GM21825 (cell line): Measurements from ENCODE around the gene DMBT1.

Source experiments
- ATAC-seq: cut with Tn5 transposase; IDR thresholded peaks from one replicate; pipeline ENCODE4 v1.9.1; 2021; ENCODE audit warnings: mild to moderate bottlenecking, moderate library complexity; ENCODE audit not compliant: unreplicated experiment

The DMBT1 gene

DNA sequence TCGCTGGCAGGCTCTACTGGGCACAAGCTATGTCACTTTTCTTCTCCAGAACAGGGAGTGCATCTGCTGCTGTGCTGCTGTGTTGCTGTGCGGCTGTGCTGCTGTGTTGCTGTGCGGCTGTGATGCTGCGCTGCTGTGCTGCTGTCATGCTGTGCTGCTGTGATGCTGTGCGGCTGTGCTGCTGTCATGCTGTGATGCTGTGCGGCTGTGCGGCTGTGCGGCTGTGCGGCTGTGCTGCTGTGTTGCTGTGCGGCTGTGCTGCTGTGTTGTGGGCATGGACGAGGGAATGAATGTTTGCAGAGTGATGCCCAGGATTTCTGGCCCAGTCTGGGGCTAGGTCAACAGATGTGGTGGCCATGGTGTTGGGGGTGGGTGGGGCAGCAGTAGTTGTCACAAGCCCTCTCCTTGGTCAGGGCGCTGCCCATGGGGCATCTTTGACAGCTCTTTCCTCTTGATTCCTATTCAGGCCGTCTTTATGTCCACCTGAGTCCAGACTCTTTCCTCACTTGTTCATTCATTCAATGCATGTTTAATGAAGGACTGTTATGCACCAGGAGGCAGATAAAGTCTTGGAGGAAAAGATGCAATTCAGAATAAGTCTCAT lies 83.5 kb downstream of the DMBT1 start:
- no peak for ATAC-seq

DNA sequence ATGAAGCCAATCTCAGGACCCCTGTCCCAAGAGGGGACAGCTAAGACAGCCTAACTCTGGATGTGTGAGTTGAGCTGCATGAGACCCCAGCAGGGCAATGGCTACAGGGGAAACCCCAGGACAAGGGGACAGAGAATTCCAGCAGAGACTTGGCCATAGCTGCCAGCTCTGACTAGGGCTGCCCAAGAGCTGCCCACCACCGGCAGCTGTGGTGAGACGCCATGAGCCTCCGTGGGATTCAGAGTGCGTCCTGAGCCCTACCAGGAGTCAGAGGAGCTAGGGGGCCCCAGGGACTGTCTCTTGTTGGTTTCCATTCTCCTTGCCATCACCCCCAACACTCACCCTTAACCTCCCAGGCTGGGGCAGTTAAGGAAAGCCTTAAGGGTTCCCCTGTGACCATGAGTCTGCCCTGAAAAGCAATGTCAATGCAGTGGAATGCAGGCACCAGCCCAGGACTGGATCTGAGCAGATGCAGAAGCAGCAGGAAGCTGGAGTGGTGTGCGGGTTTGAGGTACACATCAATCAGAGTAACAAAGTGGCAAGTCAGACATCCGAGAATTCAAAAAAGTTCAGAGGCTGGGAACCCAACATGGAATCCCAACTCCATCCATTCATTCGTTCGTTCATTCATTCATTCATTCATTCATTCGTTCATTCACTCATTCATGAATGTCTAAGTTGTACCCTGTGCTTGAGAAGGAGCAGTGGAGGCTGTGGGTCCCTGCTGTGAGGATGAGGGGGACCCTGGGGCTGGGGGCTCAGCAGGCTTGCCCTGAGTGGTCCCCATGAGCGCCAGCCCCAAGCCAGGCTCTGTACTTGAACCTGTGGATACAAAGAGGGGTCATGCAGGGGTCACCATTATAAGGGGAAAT lies 86.2 kb downstream of the DMBT1 start:
- no peak for ATAC-seq

DNA sequence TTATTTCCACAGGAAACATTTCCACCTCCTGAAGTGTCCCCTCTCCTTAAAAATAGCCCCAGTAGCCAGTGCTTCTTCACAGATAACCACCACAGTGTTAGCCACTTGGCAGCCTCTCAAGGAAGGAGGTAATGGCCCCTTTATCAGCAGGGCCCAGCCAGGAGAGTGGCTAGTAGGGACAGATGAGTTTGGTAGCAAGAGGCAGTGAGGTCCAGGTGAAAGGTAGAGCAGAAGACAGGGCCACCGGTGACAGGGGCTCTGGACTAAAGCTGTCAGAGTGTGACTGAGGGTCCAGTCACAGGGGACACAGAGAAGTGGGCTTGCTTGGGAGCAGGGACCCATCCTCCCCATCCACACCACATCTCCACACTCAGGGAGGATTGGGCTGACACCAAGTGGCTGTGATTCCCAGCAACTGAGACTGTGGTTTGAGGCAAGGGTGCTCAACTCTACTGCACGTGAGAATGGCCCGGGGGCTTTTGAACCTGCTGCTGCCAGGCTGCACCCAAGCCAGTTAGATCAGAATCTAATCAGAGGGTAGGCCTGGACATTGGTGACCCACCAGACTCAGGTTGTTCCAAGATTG lies 86.9 kb downstream of the DMBT1 start:
- ATAC-seq = no peak

DNA sequence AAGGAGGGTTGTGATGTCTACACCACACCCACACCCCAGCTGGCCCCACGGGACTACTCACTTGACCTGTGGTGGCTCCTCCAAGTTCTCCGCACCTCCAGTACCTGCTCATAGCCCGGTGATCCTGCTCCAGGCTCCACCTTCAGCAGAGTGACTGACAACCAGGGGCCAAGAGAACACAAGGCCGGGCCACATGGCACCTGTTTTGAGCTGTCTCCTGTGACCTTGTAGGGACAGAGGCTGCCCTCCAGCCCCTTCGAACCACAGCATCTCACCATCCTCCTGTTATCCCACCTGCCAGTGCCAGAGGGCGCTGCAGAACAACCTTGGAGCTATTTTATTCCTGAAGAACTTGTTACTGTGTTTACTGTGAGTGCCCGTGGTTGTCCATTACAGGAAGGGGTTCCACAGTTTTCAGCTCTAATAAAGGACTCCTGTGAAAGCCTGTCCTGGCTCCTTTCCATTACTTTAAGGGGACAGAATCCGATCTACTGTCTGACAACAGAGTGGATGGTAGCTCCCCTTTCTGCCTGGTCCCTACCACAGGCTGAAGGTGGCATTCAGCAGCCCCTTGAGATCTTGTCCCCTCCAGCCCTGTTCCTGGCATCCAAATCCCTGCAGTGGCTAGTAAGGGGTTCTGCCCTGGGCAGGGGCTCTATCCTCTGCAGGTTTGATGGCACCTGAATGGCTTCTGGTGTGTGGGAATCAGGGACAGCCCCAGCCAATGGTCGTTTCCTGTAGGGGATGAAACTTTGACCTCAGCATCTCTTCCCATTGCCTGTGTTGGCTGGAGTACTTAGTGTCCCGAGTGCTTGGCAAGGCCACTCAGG lies 88.3 kb downstream of the DMBT1 start:
- no peak for ATAC-seq

DNA sequence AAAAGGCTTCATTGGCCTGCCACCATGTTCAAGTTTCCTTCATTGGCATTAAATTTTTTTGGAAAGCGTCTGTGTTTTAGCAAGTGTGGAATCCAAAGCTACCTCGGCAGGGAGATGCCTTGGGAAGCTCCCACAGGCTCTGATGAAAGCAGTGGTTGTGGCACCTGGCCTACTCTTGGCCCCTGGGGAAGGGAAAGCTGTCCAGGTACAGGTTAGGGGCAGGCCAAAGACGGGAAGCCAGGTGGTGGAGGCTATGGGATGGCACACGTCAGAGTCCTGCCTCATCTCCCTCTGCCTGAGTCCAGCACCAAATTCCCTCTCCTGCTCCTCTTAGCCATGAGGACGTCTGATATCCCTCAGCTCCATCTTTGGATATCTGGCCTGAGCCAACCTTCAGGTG lies 89.3 kb downstream of the DMBT1 start:
- no peak for ATAC-seq

DNA sequence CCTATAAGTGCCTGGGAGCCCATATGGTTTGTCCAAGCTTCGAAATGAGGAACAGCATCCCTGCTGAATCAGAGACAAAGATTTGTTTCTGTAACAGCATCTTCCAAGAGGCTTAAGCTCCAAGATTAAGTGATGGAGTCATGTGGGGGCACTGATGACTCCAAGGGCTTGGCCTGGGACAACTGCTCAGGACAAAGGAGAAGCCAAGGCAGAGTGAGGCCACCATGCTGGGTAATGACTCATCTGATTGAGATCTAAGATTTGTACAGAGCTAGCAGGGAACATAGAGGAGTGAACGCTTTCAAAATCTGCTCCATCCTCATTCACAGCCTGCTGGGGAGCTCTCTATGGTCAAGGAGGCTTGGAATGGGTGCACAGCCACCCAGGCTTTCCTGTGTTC lies 89.8 kb downstream of the DMBT1 start:
- no peak for ATAC-seq

DNA sequence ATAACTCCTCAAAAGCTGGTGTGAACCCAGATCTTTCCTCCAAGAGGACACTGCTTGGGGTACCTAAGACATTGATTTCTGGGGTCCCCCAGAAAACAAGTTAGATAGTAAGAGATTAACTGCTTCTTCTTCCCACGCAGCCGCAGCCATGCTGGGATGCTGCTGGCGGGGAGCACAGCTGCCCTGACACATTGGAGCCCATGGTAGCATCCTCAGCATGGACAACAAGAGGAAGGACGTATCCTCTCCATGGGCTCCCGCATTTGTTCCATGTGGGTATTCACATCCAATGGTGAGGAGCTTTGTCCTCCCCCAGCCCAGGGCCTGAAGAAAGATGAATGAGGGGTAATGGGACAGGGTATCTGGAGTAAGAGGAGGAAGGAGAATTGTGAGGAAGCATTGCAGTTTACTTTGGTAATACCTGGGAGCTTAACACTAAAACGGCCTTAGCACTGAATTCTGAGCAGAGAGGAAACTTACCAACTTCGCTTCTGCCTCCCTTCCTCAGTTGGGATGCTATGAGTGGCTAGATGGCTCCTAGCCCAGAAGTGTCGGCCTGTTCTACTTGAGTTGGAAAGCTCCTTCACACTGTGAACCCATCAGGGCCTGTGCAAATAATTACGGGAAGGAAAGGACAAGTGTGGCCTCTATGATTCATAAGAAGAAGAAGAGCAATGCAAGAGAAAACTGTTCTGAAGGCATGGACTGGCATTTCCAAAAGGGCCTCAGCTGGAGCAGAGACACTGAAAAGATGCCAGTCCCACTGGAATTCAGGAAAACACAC lies 95.2 kb downstream of the DMBT1 start:
- no peak for ATAC-seq

DNA sequence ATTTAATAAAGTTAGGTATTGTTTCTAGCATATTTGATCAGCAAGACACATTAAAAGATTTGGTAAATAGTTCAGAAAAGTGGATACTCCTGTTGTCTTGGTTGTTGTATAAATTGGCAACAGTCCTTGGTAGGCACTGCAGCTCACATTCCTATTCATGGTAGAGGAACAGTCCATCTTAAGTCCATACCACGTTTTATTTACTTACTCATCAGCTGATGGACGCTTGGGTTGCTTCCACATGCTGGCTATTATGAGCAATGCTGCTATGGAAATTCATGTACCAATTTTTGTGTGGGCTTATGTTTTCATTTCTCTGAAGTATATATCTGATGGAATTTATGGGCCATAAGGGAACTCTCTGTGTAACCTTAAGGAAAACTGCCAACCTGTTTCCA lies 95.8 kb downstream of the DMBT1 start:
- ATAC-seq = no peak

DNA sequence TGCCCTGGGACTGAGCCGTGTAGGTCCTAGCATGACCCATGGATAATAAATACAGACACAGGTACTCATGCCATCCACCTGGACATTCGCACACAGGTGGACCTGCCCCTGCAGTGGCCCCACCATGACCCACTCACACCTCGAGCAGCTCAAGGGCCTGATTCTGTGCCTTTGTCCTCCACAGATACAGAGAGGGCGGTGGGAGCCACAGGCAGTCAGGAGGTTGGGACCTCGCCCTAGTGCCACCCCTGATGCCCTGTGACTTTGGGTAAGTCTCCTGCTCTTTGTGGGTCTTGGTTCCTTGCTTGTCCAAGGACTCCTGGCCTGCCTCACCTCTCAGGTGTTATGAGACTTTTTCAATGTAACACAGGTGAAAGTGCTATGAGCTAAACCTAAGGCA lies 96.2 kb downstream of the DMBT1 start:
- no peak for ATAC-seq

DNA sequence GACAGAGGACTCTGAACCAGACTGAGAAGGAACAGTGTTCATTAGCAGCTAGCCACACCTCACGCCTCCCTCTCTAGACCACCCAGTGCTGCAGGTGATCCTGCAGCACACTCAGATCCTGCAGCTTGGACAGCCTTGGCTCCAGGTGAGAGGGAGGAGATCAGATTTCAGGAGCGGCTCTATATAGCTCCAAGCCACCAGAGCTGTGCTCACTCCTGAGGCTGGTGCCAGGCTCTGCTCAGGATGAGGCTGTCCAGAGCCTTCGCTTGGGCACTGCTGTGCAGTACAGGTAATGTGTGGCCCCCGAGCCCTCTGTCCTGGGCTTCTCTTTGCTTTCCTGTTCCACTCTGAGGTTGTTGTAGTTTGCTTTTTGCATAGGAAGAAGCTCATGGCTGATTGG lies 96.7 kb downstream of the DMBT1 start:
- ATAC-seq = no peak

DNA sequence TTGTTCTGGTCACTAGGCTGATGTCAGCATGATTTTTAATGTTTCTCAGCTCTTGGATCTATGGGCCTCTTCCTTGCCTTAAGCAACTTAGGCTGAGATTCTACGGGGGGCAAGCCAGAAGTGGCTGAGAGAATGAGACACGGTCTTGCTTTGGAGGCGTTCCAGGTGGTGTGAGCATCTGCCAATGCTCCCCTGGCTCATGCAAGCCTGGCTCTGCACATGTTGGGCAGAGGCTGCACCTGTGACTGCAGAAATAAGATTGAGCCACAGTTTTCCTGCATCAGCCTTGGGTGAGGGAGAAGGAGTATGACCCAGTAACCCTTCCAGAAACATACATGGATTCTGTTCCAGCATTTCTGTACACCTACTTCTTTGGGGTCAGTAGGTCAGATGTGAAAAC lies 97.2 kb downstream of the DMBT1 start:
- no peak for ATAC-seq

DNA sequence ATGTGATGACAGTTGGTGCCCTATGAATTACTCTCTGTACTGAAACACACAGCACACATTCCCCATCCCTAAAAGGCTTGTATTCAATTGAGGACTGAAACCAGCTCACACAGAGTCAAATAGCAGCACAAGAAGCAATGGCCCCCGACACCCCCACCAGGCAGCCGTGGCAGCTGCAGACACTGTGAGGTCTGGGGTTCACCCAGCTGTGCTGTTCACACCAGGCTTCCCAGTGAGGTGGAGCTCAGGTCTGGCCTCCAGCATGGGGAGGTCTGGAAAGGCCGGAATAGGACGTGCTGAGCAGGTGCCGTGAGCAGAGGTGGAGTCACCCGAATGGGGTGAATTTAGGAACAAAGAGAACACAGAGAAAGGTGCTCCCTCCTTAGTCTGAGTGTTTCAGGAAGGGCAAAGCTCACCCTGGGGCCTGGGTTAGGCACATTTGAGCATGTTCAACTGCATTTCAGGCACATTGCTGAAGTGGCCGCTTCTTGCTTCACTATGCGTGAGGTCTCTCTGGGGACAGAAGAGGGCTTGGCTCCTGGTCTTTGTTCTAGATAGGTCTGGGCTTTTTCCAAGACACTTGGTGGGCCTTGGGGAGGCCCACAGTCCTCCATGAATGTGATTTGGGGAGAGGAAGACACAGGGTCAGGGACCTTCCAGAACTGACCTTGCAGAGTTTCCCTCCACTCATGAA lies 97.9 kb downstream of the DMBT1 start:
- ATAC-seq = no peak

DNA sequence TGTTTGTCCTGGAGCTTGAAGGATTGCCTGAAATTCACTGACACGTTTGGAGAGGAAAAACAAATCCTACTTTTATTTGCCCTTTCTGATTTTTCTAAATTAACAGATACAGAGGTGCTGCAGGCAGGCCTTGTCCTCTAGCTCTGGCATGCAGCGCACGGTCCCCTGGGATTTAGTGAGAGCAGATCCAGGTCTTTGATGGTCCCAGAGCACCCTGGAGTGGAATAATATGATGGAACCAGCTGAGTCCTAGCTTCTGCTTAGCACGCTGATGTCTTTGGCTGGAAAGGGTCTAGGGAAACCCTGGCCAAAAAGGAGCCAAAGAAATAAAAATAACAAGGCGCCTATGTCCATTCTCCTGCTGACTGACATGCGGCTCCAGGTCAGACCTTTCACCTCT lies 98.6 kb downstream of the DMBT1 start:
- no peak for ATAC-seq

DNA sequence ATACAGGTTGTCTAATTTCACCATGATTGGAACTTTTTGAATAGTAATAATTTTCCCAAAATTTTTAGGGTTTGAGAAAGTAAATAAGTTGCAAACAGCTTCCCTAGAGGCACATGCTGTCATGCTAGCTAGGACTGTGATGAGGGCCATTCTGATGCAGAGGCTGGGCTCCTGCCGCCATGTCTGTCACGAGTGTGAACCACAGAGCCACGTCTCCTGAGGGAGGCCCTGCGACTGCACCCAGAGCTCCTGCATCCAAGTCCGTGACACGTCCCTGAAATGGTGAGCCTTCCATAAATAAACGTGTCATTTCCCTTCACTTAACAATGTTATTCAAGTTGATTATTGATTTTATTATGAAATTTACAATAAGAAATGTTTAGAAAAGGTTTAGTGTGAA lies 99.1 kb downstream of the DMBT1 start:
- ATAC-seq = no peak

DNA sequence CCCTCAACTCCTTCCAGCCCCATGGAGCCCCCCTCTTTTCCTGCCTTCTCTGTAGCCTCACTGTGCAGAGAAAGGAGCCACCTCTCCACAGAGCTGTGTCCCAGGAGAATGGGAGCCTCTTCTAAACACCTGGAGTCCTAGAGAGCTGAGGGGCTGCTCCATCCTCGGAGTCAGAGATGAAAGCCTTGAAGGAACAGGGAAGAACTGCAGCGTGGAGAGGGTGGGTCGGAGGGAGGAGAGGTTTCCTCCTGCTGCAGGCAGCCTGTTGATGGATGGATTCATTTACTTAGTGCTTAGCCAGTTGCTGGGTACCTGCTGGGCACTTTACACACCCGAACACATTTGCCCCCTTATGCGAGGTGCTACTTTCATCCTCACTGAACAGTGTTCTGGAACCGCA lies 100.1 kb downstream of the DMBT1 start:
- no peak for ATAC-seq

DNA sequence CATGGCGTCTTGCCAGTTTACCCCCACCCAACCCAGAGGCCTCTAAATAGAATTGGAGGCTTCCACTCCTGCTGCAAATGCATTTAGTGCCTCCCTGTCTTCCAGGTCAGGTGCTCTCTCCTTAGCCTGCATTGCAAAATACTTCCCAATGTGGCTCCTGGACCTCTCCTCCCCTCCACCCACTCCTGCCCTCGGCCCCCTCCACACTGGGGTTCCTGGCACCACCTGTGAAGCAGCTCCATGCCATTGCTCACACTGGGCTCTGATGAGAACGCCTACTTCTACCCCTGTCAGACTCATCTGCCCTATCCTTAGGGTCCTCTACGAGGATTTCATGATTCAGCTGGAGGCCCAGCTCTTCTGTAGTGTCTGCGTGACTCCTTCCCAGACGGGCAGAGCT lies 101.7 kb downstream of the DMBT1 start:
- no peak for ATAC-seq

DNA sequence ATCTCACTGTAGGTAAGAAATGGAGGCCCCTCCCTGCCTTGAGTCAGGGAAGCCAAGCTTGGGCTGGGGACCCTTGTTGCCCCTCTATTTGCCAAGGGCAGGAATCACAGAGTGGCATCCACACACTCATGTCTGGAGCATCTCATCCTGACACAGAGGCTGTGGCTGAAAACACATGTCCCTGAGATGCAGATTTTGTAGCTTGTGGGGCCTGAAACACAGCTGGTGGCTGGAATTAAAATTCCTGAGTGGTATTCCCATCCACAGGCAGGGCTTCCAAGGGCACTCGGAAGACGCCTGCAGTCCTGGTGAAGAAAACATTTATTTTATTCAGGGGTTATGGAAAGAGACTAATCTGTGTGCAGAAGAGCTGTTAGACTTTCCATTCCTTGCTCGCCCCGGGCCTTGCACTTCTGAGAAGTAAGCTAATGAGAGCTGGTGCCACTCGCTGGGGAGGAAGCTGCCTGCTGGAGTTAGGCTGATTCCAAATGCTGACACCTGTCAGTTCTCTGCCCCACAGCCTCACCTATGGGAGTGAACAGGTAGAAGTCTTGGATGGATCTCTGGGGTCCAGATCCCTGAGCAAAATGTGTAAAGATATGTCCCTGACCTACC lies 103.1 kb downstream of the DMBT1 start:
- no peak for ATAC-seq

DNA sequence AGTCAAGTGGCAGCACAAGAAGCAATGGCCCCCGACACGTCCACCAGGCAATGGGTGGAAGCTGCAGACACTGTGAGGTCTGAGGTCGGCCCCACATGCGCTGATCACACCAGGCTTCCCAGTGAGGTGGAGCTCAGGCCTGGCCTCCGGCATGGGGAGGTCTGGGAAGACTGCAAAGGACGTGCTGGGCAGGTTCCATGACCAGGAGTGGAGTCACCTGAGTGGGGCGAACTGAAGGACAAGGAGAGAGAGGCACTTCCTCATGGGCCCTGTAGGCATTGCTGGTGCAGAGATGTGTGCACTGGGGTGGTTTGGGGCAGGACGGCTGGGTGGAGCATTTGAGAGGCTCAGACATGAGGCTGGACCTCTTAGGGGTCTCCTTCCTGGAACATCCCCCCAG lies 103.9 kb downstream of the DMBT1 start:
- no peak for ATAC-seq

DNA sequence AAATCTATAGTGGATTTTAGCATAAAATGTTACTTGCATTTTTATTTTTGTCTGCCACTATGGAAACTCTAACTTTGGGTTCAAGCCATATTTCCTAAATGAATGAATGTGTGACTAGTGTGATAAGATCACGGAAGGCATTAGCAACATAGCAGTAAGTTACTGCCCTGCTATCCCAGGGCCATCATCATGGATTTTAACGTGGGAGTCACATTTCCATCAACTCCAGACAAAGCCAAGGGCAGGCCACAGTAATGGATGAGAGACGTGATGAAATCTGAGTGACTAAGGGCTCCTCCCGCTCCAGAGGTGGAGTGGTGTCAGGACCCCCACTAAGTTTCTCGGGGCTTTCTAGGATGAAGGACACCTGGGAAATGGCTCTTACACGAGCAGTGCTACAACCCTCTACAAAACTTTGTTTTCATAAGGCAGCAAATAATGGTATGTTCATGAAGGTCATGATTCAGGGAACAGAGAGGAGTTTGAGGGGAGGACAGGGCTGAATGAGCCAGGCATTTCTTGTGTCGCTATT lies 104.8 kb downstream of the DMBT1 start:
- ATAC-seq = no peak
